Glomerular endothelial cell (primary cell): Measurements from ENCODE around the gene ADARB2. TPM values are rescaled to one million over a fixed set of nuclear protein-coding genes. Genes with fewer than 3 reads are reported as not detected.

ENCODE experiments used
- DNase-seq: peaks from one replicate; pipeline ENCODE4 v3.0.0-alpha.2; 2011; ENCODE audit warnings: low read depth, low spot score; ENCODE audit errors: extremely low read depth
- total RNA-seq: library from RNA; depleted of rRNA; stranded (reverse); fragments of >200 nt; gene quantifications from 2 replicates; pipeline ENCODE4 v1.2.3, GENCODE V29; 2015

ADARB2 gene
- total RNA-seq, 1 donor from 2014 or later: 0.23 TPM

DNA sequence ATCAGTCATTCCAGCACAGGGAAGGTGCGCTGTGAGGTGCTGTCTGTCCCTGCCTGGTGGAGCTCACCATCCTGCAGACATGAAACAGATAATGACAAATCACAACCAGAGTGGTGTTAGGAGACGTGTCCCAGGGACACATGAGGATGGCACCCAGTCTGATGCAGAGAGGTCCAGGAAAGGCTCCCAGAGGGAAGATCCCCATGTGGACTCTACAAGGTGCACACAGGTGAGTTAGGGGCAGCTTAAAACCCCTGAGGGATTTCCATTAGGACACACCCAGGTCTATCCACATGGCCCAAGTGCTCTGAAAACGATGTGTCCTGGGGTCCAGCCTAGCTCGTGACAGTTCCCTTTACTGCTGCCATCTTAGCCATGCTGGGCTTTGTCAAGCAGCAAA lies 91.4 kb downstream of the ADARB2 start:
- no peak for DNase-seq

DNA sequence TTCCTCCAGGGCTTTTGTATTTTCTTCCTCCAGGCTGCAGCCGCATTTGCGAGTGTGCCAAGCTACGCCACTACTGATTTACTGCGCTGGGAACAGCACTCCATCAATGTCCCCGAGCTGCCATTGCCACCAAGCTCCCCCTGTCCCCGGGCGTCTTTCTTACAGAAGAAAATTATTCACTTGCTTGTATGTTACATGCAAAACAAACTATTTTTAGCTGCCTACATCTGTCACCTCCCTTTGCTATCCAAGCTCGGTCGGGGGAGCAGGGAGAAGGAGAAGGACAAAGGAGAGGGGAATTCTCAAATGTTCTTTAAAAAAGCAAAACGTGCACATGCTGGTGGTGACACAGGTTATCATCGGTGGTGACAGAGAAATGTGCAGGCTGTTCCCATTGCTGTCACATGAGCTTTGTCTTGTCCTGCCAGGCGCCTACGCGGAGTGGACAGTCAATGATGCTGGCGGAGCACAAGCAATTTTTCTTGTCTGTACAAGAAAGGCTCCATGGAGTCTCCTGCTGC lies 93.1 kb downstream of the ADARB2 start:
- no peak for DNase-seq

DNA sequence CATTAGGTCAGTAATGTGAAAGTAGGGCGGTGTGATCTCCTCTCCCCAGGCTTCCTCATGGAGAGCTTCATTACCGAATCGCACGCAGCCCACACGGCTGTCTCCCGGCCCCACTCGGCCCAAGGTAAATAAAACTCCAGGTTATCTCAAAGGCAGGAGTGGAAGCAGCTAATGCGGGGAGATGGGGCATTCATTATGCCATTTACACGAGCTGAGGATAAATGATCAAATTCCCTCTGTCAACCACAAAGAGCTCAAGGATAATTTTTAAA lies 93.5 kb downstream of the ADARB2 start:
- DNase-seq: no peak

DNA sequence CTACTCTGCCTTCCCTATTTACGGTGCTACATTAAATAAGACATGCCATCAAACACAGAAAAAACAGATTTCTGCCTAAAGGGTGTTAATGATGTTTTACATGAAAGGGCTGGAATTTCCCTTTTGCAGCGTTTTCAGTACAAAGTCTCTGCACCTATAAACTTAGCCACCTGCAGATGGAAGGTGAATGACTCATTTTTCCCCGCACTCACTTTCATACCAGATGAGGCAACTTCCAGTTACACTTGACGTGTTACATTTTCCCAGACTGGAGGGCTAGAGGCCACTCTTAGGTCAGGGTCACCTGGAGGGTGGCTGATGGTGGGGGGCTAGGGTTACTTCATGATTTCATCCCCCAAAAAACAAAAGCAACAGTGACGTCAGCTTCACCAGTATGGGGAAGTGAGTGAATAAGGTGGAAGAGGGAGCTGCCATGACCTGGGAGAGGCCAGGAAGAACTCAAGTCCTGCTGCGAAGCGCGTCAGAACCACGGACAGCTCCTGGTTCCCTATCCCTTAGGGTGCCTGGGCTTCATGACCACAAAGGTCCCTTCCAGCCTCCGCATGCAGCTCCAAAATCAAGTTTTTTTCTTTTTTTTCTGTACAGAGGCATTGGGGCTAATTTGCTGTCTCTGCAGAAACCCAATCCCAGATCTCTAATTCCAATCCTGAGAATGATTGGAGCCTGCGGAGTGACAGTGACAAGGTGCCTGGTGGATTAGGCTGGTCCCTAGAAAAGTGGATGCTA lies 94.0 kb downstream of the ADARB2 start:
- DNase-seq: no peak

DNA sequence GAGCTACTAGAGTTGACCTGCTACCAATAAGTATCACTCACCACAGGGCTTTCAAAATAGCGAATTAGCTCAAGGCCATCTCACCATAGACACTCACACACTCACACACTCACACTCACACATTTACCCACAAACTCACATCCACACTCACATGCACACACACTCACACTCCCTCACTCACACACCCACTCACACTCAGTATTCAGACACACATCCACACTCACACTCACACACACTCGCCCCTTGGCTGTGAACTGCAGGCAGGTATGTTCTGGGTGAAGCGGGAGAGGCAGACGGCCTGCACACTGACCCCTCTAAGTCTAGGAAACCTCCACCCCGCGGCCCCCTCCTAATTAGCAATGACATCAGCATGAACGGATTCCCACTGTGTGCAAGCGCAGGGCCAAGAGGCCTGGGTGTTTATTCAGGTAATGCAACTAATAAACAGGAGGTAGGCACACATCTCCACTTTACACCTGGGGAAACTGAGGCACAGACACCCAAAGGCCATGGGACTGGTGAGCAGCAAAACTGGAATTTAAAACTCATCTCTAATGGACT lies 94.6 kb downstream of the ADARB2 start:
- DNase-seq: no peak

DNA sequence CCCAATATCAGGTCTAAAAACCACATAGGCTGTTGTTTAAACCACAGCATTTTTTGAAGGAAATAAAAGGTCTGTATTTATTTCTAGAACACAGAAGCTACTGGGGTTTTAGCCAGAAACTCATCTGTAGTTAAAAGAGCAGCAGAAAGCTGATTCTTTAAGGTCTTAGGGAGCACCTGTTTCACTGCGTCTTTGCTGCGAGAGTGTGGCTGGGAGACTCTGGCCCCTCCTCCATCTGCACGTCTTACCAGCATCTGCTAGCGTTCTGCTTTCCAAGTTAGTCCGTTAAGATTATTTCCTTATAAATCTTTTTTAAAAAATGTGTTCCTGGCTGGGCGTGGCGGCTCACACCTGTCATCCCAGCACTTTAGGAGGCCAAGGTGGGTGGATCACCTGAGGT lies 95.9 kb downstream of the ADARB2 start:
- DNase-seq: no peak

DNA sequence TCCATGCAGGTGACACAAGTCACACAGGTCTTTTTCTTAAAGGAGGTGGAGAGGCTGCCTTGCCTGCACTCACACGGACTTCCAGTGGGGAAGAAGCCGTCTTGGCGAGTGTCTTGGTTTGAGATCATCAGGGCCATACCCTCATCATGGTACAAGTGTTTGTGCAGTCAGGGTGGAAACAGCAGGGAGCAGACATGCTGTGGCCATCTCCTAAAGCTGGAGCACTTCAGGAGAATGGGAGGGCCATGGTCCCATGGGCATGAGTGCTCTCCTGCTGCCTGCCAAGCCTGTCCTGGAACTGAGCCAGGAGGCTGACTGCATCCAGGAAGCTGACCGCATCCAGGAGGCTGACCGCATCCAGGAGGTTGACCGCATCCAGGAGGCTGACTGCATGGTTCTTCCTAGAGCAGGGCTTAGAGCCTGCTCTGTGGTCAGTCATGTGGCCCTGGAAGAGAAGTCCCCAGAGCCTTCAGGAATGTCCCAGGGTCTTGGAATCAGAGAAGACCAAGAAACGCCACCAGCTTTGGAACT lies 98.4 kb downstream of the ADARB2 start:
- no peak for DNase-seq

DNA sequence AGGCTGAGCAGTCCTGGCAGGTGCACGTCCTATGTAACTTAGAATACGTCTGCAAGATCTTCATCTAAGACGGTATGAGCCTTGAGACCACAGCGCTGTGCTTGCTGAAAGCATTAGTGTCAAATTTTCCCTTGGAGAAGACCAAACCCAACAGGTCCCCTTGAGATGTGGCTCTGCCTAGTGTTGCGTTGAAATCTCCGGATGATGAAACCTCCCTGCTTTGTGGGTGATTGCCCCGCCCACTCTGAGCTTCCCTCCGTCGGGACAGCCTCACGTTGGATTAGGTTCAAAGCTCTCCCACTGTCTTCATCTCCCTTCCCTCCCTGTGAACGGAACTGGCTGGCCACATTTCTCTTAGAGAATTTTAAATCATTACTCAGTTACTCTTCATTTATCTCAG lies 102.0 kb downstream of the ADARB2 start:
- DNase-seq: no peak

DNA sequence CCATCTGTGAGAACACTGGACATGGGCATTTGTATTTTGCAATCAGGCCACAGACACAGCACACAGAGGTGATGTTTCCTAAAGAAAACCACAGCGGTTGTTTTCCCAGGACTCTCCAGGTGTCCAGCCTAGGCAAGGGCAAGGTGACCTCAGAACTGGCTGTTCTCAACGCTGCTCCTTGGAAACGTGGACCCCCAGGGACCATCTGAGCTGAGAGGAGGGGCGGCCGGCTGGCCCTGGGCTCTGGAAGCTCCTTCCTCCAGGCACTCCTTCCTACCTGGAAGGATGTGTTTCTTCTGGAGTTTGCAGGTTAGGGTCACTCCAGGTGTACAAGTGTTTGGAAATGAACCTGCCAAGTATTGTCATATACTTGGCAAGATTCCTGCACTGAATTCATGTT lies 103.1 kb downstream of the ADARB2 start:
- DNase-seq: no peak

DNA sequence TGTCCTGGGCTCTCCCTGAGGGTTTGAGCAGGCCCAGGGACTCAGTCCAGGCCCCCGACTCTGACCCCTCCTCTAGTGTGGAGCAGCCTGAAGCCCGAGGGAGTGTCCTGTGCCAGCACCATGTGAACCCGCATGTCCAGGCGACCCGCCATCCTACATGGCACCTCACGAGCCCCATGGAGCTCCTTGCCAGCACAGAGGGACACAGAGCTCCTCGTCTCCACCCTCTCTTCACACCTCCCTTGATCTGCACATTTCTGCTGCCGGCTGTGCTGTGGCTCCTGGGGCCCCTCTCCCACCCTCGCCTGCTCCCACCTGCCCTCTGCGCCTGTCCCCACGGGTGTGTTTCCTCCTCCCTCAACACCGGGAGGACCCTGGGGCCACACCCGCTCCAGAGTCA lies 103.5 kb downstream of the ADARB2 start:
- DNase-seq: no peak

DNA sequence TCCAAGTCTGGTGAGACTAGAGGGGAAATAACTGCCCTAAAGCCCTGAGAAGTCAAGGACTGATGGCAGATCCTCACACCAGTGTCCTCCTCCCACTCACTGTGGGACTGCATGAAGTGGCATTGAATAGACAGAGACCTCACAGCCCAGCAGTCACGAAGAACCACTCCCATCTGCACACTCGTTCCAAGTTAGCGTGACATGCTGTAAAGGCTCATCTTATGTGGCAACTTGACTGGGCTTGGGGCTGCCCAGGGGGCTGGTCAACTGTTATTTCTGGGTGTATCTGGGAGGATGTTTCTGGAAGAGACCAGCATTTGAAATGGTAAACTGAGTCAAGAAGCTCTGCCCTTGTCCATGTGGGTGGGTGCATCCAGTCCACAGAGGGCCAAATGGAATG lies 104.7 kb downstream of the ADARB2 start:
- no peak for DNase-seq

DNA sequence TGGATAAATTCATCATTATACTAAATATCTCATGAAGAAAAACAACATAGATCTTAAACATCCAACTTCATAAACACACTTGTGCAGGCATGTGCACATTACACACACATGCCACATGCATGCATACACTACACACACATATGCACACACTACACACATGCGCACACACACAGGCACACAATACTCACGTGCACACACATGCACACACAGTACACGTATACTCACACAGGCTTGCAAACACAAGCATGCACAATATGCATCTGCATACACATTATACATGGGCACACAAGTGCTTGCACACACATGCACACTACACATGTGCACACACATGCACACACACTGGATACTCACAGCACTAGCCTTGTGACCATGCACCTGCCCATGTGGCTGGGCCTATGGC lies 105.2 kb downstream of the ADARB2 start:
- no peak for DNase-seq

DNA sequence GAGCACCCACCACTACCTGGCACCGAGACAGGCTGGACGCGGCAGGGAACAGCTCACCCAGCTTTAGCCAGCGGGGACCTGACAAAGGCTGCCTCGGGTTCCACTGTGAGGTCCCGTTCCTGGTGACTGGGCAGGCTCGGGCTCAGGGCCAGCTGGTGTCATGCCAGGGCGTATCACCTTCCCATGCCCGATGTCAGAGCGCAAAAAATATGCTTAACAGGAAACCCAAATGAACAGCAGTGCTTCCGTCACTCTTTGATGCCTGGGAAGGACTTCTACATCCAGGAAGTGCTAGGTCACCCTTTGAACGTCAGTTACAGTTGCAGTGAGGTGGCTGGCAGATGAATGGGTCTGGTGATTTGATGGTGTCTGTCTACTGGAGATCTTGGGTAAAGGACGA lies 106.0 kb downstream of the ADARB2 start:
- DNase-seq: no peak

DNA sequence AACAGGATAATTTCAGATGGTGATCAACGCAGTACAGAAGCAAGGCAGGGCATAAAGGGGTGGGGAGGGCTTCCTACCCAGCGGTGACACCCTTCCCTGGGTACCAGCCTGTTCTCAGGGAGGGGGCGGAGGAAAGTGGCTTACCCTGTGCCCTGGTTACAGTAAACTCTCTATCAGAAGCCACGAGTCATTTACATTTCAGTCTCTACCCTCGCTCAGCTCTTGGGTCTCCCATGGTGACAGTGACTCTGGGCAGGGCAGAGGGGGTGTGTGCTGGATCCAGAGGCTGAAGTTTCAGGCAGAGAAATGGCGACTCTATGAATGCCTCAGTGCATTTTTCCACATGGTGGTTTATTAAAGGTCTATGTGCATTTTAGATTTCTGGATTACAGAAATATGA lies 107.0 kb downstream of the ADARB2 start:
- no peak for DNase-seq

DNA sequence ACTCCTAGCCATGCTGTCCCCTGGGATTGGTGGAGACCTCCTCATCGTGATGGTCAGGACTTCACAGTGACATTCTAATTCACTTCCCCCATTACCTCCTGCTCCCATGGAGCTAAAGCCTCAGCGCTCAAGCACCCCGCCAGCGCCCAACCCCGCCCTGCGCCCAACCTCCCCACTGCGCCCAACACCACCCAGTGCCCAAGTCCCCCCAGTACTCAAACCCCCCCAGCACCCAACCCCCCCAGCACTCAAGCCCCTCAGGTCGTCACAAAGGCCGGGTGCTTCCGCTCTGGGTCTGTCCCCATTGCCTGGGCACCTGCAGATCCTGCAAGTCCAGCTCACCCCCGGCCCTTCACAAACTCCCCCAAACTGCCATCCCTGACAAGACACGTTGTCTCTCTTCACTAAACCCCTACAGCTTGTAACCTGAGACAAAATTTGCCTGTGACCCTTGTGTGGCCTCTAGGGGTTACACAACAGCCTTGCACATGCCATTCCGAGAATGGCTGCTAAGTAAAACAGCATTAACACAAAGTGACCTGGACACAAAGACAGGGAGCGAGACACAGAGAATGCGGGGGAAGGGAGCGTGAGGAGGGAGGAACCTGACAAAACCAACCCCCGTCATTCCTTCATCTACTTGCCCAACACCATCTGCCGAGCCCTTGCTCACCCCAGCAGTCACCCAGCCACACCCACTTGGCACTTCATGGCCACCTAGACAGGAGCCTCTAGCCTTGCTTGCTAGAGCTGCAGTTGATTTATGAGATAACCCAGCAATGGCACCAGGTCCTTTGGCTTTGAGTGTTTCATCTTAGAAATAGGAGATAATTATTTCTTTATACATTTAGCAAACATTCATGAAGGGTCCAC lies 107.8 kb downstream of the ADARB2 start:
- DNase-seq: no peak

DNA sequence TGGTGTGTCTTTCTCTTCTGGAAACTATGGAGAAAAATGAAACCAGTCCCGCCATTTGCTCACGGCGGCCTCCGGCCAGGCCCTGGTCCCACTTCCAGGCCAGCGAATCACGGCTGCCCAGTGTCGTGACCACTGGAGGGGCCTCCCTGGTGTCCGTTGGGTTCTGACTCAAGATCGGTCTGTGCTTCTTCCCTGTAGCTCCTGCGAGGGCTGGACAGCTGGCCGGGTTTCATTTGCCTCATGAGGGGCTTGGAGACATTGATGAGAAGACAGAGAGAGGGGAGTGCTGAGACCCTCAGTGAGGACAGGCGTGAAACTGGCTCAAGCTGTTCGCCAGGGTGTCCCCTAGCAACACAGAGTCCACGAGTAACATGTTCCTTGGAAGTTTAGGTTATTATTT lies 108.6 kb downstream of the ADARB2 start:
- no peak for DNase-seq

DNA sequence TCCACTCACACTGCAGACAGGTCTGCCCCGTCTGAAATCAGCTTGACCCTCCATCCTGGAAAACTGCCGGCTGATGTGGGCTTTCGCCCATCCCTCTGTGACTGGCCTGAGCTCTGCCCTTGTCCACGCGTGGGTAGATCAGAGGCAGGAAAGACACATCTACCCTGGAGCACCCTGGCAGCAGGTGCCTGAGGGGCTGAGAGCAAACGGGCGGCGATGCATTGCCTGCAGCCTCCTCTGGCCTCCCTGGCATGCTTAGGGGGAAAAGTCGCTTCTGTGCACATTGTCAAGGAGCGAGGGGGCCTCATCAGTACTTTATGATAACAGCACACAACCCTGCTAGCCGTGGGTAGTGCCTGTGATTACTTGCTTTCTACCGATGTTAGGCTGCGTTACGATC lies 109.4 kb downstream of the ADARB2 start:
- no peak for DNase-seq

DNA sequence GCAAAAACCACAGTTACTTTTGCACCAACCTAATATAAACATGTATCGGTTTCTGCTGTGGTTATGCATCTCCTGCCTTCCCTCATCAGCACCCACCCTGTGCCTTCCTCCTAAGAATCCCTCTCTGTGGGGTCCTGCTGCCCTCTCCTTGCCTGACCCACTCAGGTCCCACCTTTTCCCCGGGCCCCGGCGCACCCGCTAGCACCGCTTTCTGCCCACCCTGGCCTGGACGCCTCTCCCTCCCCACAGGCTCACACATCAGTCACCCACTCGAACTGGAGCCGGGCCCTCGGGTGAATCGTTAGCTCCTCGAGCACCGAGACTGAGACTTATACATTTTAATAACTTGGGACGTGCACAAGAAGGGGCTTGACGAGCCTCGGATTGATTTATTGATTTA lies 110.5 kb downstream of the ADARB2 start:
- DNase-seq: no peak

DNA sequence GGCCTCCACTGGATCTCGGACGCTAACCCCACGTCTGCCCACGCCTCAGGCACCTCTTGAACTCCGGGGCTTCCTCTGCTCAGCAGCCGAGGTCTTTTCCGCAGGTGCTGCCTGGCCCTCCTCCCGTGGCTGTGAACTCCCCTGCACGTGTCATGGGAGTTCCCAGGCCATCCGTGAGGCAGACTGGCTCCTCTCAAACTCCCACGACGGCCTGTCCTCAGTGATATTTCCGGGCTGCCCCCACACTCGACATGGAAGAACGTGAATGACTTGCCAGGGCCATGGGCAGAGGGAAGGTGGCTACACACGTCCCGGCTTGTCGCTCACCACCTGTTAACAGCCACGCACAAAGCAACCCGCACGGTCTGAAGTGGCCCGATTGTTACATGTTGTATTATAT lies 110.9 kb downstream of the ADARB2 start:
- no peak for DNase-seq

DNA sequence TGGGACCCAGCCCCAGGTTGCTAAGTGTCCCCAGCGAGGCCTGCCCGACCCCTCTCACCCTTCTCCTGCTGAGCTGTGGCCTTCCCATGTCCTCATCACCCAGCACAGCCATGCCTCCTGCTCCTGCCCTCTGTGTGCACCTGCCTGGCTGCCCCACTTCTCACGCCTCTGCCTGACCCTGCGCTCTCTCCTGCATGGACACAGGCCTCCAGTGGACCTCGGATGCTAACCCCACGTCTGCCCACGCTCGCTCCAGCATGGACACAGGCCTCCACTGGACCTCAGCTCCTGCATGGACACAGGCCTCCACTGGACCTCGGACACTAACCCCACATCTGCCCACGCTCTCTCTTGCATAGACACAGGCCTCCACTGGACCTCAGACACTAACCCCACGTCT lies 111.6 kb downstream of the ADARB2 start:
- no peak for DNase-seq

DNA sequence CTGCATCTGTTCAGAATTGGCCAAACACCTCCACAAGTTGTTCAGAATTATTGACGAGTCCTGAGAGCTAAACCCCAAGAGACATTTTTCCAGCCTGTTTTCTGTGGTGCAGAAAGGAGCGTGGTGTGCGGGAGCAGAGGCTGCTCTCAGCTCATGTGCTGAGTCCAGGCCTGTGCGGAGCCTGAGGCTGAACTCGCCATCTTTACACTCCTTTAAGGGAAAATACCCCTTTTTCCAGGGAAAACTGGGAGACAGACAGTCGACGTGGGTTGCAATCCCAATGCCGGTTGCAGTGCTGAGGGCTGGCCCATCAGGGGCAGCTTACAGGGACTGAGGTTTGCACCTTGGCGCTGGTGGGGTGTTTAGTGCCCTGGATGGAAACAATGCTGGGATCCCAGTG lies 112.2 kb downstream of the ADARB2 start:
- no peak for DNase-seq

DNA sequence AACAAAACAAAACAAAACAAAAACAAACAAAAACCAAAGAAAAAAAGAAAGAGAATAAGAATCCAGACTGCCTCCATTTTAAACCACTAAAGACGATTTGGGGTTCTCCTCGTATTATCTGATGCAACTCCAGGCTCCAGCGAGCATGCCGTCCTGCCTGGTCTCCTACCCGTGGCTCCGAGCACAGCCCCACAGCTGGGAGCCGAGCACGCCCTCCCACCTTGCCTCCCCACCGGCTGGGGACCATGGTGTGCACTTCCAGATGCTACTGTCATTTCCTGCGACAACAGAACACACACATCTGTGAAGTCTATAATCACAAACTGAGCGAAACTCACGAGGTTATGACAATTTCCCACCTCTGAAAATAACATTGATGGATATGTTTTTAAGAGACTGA lies 113.1 kb downstream of the ADARB2 start:
- no peak for DNase-seq
